HepG2 (cell line): ENCODE data around the gene COMT. TPM values are rescaled to one million over a fixed set of nuclear protein-coding genes. Genes with fewer than 3 reads are reported as not detected.

ENCODE experiments used
- ARID3A ChIP-seq: IDR thresholded peaks from 2 replicates; pipeline ENCODE4 v1.6.1; 2012; ENCODE audit warnings: low read depth, low read length, improper control_type of control experiment
- BCL6 ChIP-seq: IDR thresholded peaks from 2 replicates; pipeline ENCODE4 v1.6.1; 2016; ENCODE audit warnings: missing genetic modification reagents, missing compliant biosample characterization
- CBFB ChIP-seq: sonication (generic); formaldehyde crosslinking; IDR thresholded peaks from 2 replicates; pipeline ENCODE4 v1.4.0; 2020; ENCODE audit warnings: missing genetic modification reagents
- HDAC1 ChIP-seq: sonication (generic); formaldehyde crosslinking; IDR thresholded peaks from 2 replicates; pipeline ENCODE4 v1.5.1; 2020; ENCODE audit warnings: mild to moderate bottlenecking, missing genetic modification reagents
- HOXA3 ChIP-seq: sonication (generic); formaldehyde crosslinking; IDR thresholded peaks from 2 replicates; pipeline ENCODE4 v1.5.0; 2020; ENCODE audit warnings: missing genetic modification reagents
- KIAA2018 ChIP-seq: sonication (generic); formaldehyde crosslinking; IDR thresholded peaks from 2 replicates; pipeline ENCODE4 v1.5.0; 2020; ENCODE audit warnings: mild to moderate bottlenecking, missing genetic modification reagents, borderline replicate concordance
- MXI1 ChIP-seq: IDR thresholded peaks from 3 replicates; pipeline ENCODE4 v1.6.1; 2012; ENCODE audit warnings: low read depth, low read length, inconsistent platforms, borderline replicate concordance
- PATZ1 ChIP-seq: sonication (generic); formaldehyde crosslinking; IDR thresholded peaks from 2 replicates; pipeline ENCODE4 v1.4.0; 2020; ENCODE audit warnings: missing genetic modification reagents
- POLR2G ChIP-seq: fragments of 200-400 bp; formaldehyde crosslinking; IDR thresholded peaks from 2 replicates; pipeline ENCODE4 v1.6.1; 2018; ENCODE audit warnings: mild to moderate bottlenecking, low read depth, low read length, moderate library complexity
- ZFP36L1 ChIP-seq: sonication (generic); formaldehyde crosslinking; IDR thresholded peaks from 2 replicates; pipeline ENCODE4 v1.8.0; 2022; ENCODE audit warnings: mild to moderate bottlenecking, missing genetic modification reagents, moderate library complexity
- ZKSCAN1 ChIP-seq: fragments of 150-350 bp; IDR thresholded peaks from 2 replicates; pipeline ENCODE4 v1.6.1; 2014; ENCODE audit warnings: low read length
- ZNF143 ChIP-seq: sonication (generic); formaldehyde crosslinking; IDR thresholded peaks from 2 replicates; pipeline ENCODE4 v1.4.0; 2020; ENCODE audit warnings: missing genetic modification reagents
- ZNF362 ChIP-seq: sonication (generic); formaldehyde crosslinking; IDR thresholded peaks from 2 replicates; pipeline ENCODE4 v1.4.0; 2020; ENCODE audit warnings: missing genetic modification reagents, mild to moderate bottlenecking, borderline replicate concordance
- ZNF558 ChIP-seq: sonication (generic); formaldehyde crosslinking; IDR thresholded peaks from 2 replicates; pipeline ENCODE4 v1.9.0; 2022; ENCODE audit warnings: mild to moderate bottlenecking, missing genetic modification reagents, borderline replicate concordance
- ZNF572 ChIP-seq: sonication (generic); formaldehyde crosslinking; IDR thresholded peaks from 2 replicates; pipeline ENCODE4 v1.5.1; 2020; ENCODE audit warnings: mild to moderate bottlenecking, missing genetic modification reagents
- ZNF883 ChIP-seq: sonication (generic); formaldehyde crosslinking; IDR thresholded peaks from 2 replicates; pipeline ENCODE4 v1.5.1; 2020; ENCODE audit warnings: mild to moderate bottlenecking, missing genetic modification reagents; ENCODE audit errors: not compliant biosample characterization
- polyA plus RNA-seq, 8 experiments: library from polyadenylated mRNA; depleted of rRNA in 3 of 8; stranded (reverse) in 7 of 8; unstranded in 1 of 8; fragments of >200 nt; fragmentation: Illumina TruSeq in 4 of 8; extraction: Trizol in 4 of 8; gene quantifications; 2 replicates each; pipeline versions ENCODE4 v1.2.1 to v1.2.3, GENCODE V29; 2011 to 2016; ENCODE audit warnings: low read depth in 4 of 8, missing spikeins in 1 of 8, mixed read lengths in 1 of 8; ENCODE audit not compliant: insufficient read depth in 1 of 8
- total RNA-seq, 5 experiments: library from RNA; depleted of rRNA; stranded (reverse); fragments of >200 nt; fragmentation: Illumina TruSeq; extraction: Trizol; gene quantifications; 2 replicates each; pipeline ENCODE4 v1.2.3, GENCODE V29; 2016; ENCODE audit warnings: low read depth in 1 of 5

Gene COMT
- total and polyA plus RNA-seq, 2 of the 13 experiments (the other 11 are each of a cell fraction or from before 2014, with no cell fraction given) = 156 to 162 TPM

GRCh38 chr22:19941365-19942082, at the start of gene COMT, which contains the start of gene TXNRD2 (continued):
- TF ChIP-seq ZNF572 (CRISPR knock-in tag) (no peak), PATZ1 (CRISPR knock-in tag) (peak; percentile 37; the same call in 1 of the 2 replicates), HDAC1 (CRISPR knock-in tag) (peak; percentile 56), ZNF143 (CRISPR knock-in tag) (peak; percentile 42; the same call in 1 of the 2 replicates), ARID3A (no peak), HOXA3 (CRISPR knock-in tag) (peak; percentile 94), CBFB (CRISPR knock-in tag) (peak; percentile 58; the same call in 1 of the 2 replicates), ZNF883 (no peak), KIAA2018 (CRISPR knock-in tag) (no peak), POLR2G (peak; percentile 90), ZFP36L1 (CRISPR knock-in tag) (0 out of 2 replicates have a peak, but pooled peaks have one; percentile 32), ZKSCAN1 (no peak), ZNF558 (CRISPR knock-in tag) (no peak; the same call in 1 of the 2 replicates), BCL6 (CRISPR knock-in tag) (0 out of 2 replicates have a peak, but pooled peaks have one; percentile 31), MXI1 (0 out of 3 replicates have a peak, but pooled peaks have one; percentile 41), ZNF362 (CRISPR knock-in tag) (no peak; the same call in 1 of the 2 replicates)
